ENCODE results near the gene KLHL29. TPM values are rescaled to one million over a fixed set of nuclear protein-coding genes. Genes with fewer than 3 reads are reported as not detected.

The KLHL29 gene
- polyA plus RNA-seq, 1 of the 3 experiments (the other 2 are of a cell fraction), result 4.6 TPM

GRCh38 chr2:23669413-23670244 lies 284.6 kb downstream of the KLHL29 start:
- H3K4me1 ChIP-seq (ENCODE audit: control insufficient read depth in 1 of 2, insufficient read depth in 2 of 2, low read depth in 1 of 2, low read length in 1 of 2), result peaks cover 7 to 69% of the 10 kb centered on the region in 2 experiments; a peak in 1 of 4 replicates
- no peaks in the 10 kb centered on the region for H4K20me1 ChIP-seq (ENCODE audit: insufficient read depth)
- POLR2A ChIA-PET, result interaction anchor here (1.2 kb wide), 1 partner anchor 32 kb away, joined by 4 read pairs; no protein-coding TSS in a partner anchor
- TF ChIP-seq FOXJ3 (CRISPR knock-in tag; IDR thresholded peaks at IDR 0.05) (0 out of 2 replicates have a peak, but pooled peaks have one; percentile 40), RCOR1 (IDR thresholded peaks at IDR 0.05; ENCODE audit: low read length) (peak; percentile 66), YY1 (IDR thresholded peaks at IDR 0.05; ENCODE audit: low read depth) (no peak), RFX5 (IDR thresholded peaks at IDR 0.05; ENCODE audit: low read length) (no peak), MXI1 (IDR thresholded peaks at IDR 0.05; ENCODE audit: low read depth, low read length) (peak; percentile 85), CHD2 (IDR thresholded peaks at IDR 0.05; ENCODE audit: low read length, partially characterized antibody) (peak; percentile 60), NFIC (IDR thresholded peaks at IDR 0.05; ENCODE audit: borderline replicate concordance) (no peak), GATA2 (CRISPR knock-in tag; IDR thresholded peaks at IDR 0.05) (peak; percentile 63), ELF1 (IDR thresholded peaks at IDR 0.05) (no peak), EZH2phosphoT487 (IDR thresholded peaks at IDR 0.05; ENCODE audit: borderline replicate concordance, low read depth) (no peak), RAD21 (IDR thresholded peaks at IDR 0.05; ENCODE audit: low read length) (peak; percentile 9; the same call in 1 of the 2 replicates), USF2 (IDR thresholded peaks at IDR 0.05; ENCODE audit: borderline replicate concordance, low read depth, low read length) (peak; percentile 64; the same call in 1 of the 2 replicates), EP300 (IDR thresholded peaks at IDR 0.05; ENCODE audit: borderline replicate concordance in 1 of 2, low read depth in 1 of 2, low read length in 1 of 2) (peak in 1 of 2 experiments; percentile 71; a peak in 1 of 4 replicates), FOXM1 (IDR thresholded peaks at IDR 0.05; ENCODE audit: low read depth) (no peak), USF1 (IDR thresholded peaks at IDR 0.05; ENCODE audit: borderline replicate concordance, low read depth) (peak; percentile 67; the same call in 1 of the 2 replicates)
- H3K27me3 ChIP-seq (ENCODE audit: insufficient read depth), result no peaks in the 10 kb centered on the region
- peak; percentile 88 for DNase-seq
- H3K4me2 ChIP-seq, result no peak overlapping the region
- no peaks in the 10 kb centered on the region for H3F3A ChIP-seq (replicated peaks; ENCODE audit: insufficient read depth)
- WGBS (ENCODE audit: low lambda C conversion rate), result 78% methylated on average over 16 of the region's 22 CpGs
- H3K9me3 ChIP-seq, result no peaks in the 10 kb centered on the region
- no peak overlapping the region for H2AFZ ChIP-seq (ENCODE audit: low read depth)
- CTCF ChIA-PET, result interaction anchor here (0.5 to 2.4 kb wide), 4 partner anchors 34 to 207 kb away, joined by 3 to 6 read pairs (median 4); no protein-coding TSS in a partner anchor
- no peak overlapping the region for H3K9ac ChIP-seq
- no peaks in the 10 kb centered on the region for H3K9me2 ChIP-seq
- no peak overlapping the region for H3K4me3 ChIP-seq (ENCODE audit: low read depth in 2 of 2, low read length in 1 of 2)
- no peaks in the 10 kb centered on the region for H3K79me2 ChIP-seq (ENCODE audit: insufficient read depth)
- no peaks in the 10 kb centered on the region for H3K36me3 ChIP-seq (replicated peaks in 1 of 2; ENCODE audit: control insufficient read depth in 1 of 2, insufficient read depth in 2 of 2, low read length in 1 of 2)
- peak overlapping the region in 1 of 2 experiments; percentile 96; a peak in 2 of 4 replicates for H3K27ac ChIP-seq (ENCODE audit: low read depth in 2 of 2, low read length in 1 of 2)

All from SK-N-SH (cell line).